Measurements from ENCODE around the gene PCMT1. TPM values are rescaled to one million over a fixed set of nuclear protein-coding genes. Genes with fewer than 3 reads are reported as not detected.
A peak's percentile ranks its signal among the peaks of the same experiment; 100 is the strongest.

Gene PCMT1
- total and polyA plus RNA-seq, 2 of the 8 experiments (the other 6 are each of a cell fraction or from before 2014, with no cell fraction given): 84.3 to 91.3 TPM

GRCh38 chr6:149746147-149746946 lies 3.2 kb upstream of the PCMT1 start, which contains the start of gene NUP43 (continued):
- TF ChIP-seq, protein P1, sequence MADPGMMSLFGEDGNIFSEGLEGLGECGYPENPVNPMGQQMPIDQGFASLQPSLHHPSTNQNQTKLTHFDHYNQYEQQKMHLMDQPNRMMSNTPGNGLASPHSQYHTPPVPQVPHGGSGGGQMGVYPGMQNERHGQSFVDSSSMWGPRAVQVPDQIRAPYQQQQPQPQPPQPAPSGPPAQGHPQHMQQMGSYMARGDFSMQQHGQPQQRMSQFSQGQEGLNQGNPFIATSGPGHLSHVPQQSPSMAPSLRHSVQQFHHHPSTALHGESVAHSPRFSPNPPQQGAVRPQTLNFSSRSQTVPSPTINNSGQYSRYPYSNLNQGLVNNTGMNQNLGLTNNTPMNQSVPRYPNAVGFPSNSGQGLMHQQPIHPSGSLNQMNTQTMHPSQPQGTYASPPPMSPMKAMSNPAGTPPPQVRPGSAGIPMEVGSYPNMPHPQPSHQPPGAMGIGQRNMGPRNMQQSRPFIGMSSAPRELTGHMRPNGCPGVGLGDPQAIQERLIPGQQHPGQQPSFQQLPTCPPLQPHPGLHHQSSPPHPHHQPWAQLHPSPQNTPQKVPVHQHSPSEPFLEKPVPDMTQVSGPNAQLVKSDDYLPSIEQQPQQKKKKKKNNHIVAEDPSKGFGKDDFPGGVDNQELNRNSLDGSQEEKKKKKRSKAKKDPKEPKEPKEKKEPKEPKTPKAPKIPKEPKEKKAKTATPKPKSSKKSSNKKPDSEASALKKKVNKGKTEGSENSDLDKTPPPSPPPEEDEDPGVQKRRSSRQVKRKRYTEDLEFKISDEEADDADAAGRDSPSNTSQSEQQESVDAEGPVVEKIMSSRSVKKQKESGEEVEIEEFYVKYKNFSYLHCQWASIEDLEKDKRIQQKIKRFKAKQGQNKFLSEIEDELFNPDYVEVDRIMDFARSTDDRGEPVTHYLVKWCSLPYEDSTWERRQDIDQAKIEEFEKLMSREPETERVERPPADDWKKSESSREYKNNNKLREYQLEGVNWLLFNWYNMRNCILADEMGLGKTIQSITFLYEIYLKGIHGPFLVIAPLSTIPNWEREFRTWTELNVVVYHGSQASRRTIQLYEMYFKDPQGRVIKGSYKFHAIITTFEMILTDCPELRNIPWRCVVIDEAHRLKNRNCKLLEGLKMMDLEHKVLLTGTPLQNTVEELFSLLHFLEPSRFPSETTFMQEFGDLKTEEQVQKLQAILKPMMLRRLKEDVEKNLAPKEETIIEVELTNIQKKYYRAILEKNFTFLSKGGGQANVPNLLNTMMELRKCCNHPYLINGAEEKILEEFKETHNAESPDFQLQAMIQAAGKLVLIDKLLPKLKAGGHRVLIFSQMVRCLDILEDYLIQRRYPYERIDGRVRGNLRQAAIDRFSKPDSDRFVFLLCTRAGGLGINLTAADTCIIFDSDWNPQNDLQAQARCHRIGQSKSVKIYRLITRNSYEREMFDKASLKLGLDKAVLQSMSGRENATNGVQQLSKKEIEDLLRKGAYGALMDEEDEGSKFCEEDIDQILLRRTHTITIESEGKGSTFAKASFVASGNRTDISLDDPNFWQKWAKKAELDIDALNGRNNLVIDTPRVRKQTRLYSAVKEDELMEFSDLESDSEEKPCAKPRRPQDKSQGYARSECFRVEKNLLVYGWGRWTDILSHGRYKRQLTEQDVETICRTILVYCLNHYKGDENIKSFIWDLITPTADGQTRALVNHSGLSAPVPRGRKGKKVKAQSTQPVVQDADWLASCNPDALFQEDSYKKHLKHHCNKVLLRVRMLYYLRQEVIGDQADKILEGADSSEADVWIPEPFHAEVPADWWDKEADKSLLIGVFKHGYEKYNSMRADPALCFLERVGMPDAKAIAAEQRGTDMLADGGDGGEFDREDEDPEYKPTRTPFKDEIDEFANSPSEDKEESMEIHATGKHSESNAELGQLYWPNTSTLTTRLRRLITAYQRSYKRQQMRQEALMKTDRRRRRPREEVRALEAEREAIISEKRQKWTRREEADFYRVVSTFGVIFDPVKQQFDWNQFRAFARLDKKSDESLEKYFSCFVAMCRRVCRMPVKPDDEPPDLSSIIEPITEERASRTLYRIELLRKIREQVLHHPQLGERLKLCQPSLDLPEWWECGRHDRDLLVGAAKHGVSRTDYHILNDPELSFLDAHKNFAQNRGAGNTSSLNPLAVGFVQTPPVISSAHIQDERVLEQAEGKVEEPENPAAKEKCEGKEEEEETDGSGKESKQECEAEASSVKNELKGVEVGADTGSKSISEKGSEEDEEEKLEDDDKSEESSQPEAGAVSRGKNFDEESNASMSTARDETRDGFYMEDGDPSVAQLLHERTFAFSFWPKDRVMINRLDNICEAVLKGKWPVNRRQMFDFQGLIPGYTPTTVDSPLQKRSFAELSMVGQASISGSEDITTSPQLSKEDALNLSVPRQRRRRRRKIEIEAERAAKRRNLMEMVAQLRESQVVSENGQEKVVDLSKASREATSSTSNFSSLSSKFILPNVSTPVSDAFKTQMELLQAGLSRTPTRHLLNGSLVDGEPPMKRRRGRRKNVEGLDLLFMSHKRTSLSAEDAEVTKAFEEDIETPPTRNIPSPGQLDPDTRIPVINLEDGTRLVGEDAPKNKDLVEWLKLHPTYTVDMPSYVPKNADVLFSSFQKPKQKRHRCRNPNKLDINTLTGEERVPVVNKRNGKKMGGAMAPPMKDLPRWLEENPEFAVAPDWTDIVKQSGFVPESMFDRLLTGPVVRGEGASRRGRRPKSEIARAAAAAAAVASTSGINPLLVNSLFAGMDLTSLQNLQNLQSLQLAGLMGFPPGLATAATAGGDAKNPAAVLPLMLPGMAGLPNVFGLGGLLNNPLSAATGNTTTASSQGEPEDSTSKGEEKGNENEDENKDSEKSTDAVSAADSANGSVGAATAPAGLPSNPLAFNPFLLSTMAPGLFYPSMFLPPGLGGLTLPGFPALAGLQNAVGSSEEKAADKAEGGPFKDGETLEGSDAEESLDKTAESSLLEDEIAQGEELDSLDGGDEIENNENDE (IDR thresholded peaks at IDR 0.05; ENCODE audit: insufficient replicate concordance, low read length): no peak
- TF ChIP-seq GTF2F1 (IDR thresholded peaks at IDR 0.05; ENCODE audit: borderline replicate concordance, low read depth, low read length) (no peak), TBP (IDR thresholded peaks at IDR 0.05; ENCODE audit: low read depth, low read length) (peak; percentile 74; the same call in 1 of the 2 replicates)
- TF ChIP-seq, protein P2, sequence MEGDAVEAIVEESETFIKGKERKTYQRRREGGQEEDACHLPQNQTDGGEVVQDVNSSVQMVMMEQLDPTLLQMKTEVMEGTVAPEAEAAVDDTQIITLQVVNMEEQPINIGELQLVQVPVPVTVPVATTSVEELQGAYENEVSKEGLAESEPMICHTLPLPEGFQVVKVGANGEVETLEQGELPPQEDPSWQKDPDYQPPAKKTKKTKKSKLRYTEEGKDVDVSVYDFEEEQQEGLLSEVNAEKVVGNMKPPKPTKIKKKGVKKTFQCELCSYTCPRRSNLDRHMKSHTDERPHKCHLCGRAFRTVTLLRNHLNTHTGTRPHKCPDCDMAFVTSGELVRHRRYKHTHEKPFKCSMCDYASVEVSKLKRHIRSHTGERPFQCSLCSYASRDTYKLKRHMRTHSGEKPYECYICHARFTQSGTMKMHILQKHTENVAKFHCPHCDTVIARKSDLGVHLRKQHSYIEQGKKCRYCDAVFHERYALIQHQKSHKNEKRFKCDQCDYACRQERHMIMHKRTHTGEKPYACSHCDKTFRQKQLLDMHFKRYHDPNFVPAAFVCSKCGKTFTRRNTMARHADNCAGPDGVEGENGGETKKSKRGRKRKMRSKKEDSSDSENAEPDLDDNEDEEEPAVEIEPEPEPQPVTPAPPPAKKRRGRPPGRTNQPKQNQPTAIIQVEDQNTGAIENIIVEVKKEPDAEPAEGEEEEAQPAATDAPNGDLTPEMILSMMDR (IDR thresholded peaks at IDR 0.05; ENCODE audit: control extremely low read depth in 1 of 3, insufficient read depth in 1 of 3, low read depth in 1 of 3, low read length in 3 of 3): peak; percentile 21 to 50 (median 24); a peak in 3 of 4 replicates

Data from H1 (cell line).